T-cell (primary cell): ENCODE measurements around the gene CLDN9. TPM values are rescaled to one million over a fixed set of nuclear protein-coding genes. Genes with fewer than 3 reads are reported as not detected.

ENCODE experiments used
- ATAC-seq, 4 experiments: fragments of 200-7000 bp in 3 of 4; fragments of 150-1000 bp in 1 of 4; cut with Tn5 transposase; replicated peaks in 1 of 4; 1 replicate in 3 of 4; 2 replicates in 1 of 4; pipeline ENCODE4 v1.10.0; 2021; ENCODE audit warnings: moderate library complexity in 3 of 4, mild to moderate bottlenecking in 2 of 4, moderate number of reproducible peaks in 1 of 4
- CTCF ChIA-PET, 2 donors: fragments of 300-600 bp; sonication (Branson Sonifier 250); formaldehyde crosslinking; loops; one replicate each; lab custom pipeline; 2022; ENCODE audit warnings: antibody characterized with exemption in 2 of 2; lab: Charles Lee
- POLR2A ChIA-PET, 2 donors: fragments of 300-600 bp; sonication (Branson Sonifier 250); formaldehyde crosslinking; loops; one replicate each; lab custom pipeline; 2022; ENCODE audit warnings: antibody characterized with exemption in 2 of 2; lab: Charles Lee
- DNase-seq, 35 experiments: peaks; one replicate each; pipeline versions ENCODE4 v3.0.0 to v3.0.0-alpha.2; 2013 to 2023
- H3K27ac ChIP-seq: one replicate; pipeline ENCODE4 v1.5.1; 2013; ENCODE audit warnings: low read length
- H3K27me3 ChIP-seq, 2 experiments: replicated peaks in 1 of 2; 1 replicate in 1 of 2; 2 replicates in 1 of 2; pipeline versions ENCODE4 v1.6.1 to v1.7.0; 2013; ENCODE audit warnings: low read length in 1 of 2, mixed read lengths in 1 of 2; ENCODE audit not compliant: control insufficient read depth in 2 of 2, insufficient read depth in 2 of 2; ENCODE audit errors: extremely low read depth in 1 of 2
- H3K36me3 ChIP-seq, 2 donors: 1 replicate in 1 of 2; 2 replicates in 1 of 2; pipeline versions ENCODE4 v1.6.1 to v1.7.0; 2013; ENCODE audit warnings: low read length in 1 of 2; ENCODE audit not compliant: control insufficient read depth in 2 of 2, insufficient read depth in 1 of 2; ENCODE audit errors: extremely low read depth in 1 of 2
- H3K4me1 ChIP-seq, 2 experiments: 1 replicate in 1 of 2; 2 replicates in 1 of 2; pipeline versions ENCODE4 v1.6.1 to v1.7.0; 2013; ENCODE audit warnings: low read length in 2 of 2, mixed read lengths in 1 of 2; ENCODE audit not compliant: insufficient read depth in 2 of 2, control insufficient read depth in 1 of 2; ENCODE audit errors: extremely low read depth in 1 of 2
- H3K4me3 ChIP-seq, 2 donors: 1 replicate in 1 of 2; 2 replicates in 1 of 2; pipeline versions ENCODE4 v1.5.1 to v1.7.0; 2013; ENCODE audit warnings: mild to moderate bottlenecking in 2 of 2, low read length in 1 of 2, moderate library complexity in 1 of 2; ENCODE audit not compliant: control insufficient read depth in 1 of 2; ENCODE audit errors: extremely low read depth in 1 of 2
- H3K9me3 ChIP-seq: 2 replicates; pipeline ENCODE4 v1.7.0; 2013
- H3K27ac Mint-ChIP-seq, 2 donors: one replicate each; pipeline ENCODE4 v1.8.0; 2020 to 2021; ENCODE audit warnings: mild to moderate bottlenecking in 2 of 2, mixed read lengths in 2 of 2
- H3K27me3 Mint-ChIP-seq, 2 donors: one replicate each; pipeline ENCODE4 v1.8.0; 2021 to 2022; ENCODE audit warnings: mixed read lengths in 2 of 2
- H3K36me3 Mint-ChIP-seq: one replicate; pipeline ENCODE4 v1.8.0; 2021; ENCODE audit warnings: mixed read lengths
- H3K4me1 Mint-ChIP-seq, 3 donors: one replicate each; pipeline ENCODE4 v1.8.0; 2020 to 2022; ENCODE audit warnings: mixed read lengths in 3 of 3, mild to moderate bottlenecking in 1 of 3
- H3K4me3 Mint-ChIP-seq, 3 donors: one replicate each; pipeline ENCODE4 v1.8.0; 2020 to 2022; ENCODE audit warnings: mild to moderate bottlenecking in 3 of 3, mixed read lengths in 3 of 3, moderate library complexity in 3 of 3
- H3K9me3 Mint-ChIP-seq, 3 donors: one replicate each; pipeline ENCODE4 v1.8.0; 2020 to 2022; ENCODE audit warnings: mixed read lengths in 3 of 3
- WGBS: methylation state at CpG from one replicate; pipeline ENCODE4 v1.1.5; 2013; ENCODE audit warnings: missing lambda C conversion rate; ENCODE audit not compliant: insufficient coverage; 5-methylcytosine and 5-hydroxymethylcytosine counted together
- total RNA-seq, 35 experiments: library from RNA in 6 of 35; stranded (reverse) in 6 of 35; fragments of 120-200 nt in 1 of 35; gene quantifications; one replicate each; pipeline versions ENCODE4 v1.2.1 to v1.2.4 and lab custom pipeline; 2013 to 2026

The CLDN9 gene
- total RNA-seq, 5 donors from 2014 or later (not counting 1 experiment from before 2014, with no cell fraction given) = 0.16 TPM; not detected in 4

GRCh38 chr16:2969545-2970521 lies 42.9 kb upstream of the CLDN9 start:
- Mint-ChIP-seq H3K27ac (no peak overlapping the region), H3K4me1 (peaks cover 10 to 30% (median 14%) of the 10 kb centered on the region in 3 donors), H3K36me3 (no peaks in the 10 kb centered on the region), H3K9me3 (no peaks in the 10 kb centered on the region), H3K4me3 (peak overlapping the region; percentile 46 to 77 (median 67)), H3K27me3 (peaks cover 13 to 26% of the 10 kb centered on the region in 2 donors)
- H3K36me3 ChIP-seq = no peaks in the 10 kb centered on the region
- peak overlapping the region; percentile 54 to 77 for H3K4me3 ChIP-seq
- H3K9me3 ChIP-seq = no peaks in the 10 kb centered on the region
- H3K4me1 ChIP-seq = peaks cover 12 to 50% of the 10 kb centered on the region in 2 experiments
- DNase-seq (peak in 34 of 35 experiments; percentile 26 to 76 (median 56)), ATAC-seq (peak; percentile 28 to 64 (median 48))
- 1% methylated on average over 65 of the region's 83 CpGs for WGBS
- H3K27me3 ChIP-seq = peaks cover 4 to 55% of the 10 kb centered on the region in 2 experiments
- ChIA-PET POLR2A (interaction anchor here in 1 of 2 donors (0.7 kb wide), 1 partner anchor 33 kb away, joined by 6 read pairs; no protein-coding TSS in a partner anchor), CTCF (interaction anchor here (0.7 to 0.8 kb wide), 3 partner anchors 59 to 493 kb away, joined by 3 to 6 read pairs (median 3); no protein-coding TSS in a partner anchor)
- H3K27ac ChIP-seq = no peak overlapping the region

GRCh38 chr16:2970563-2970962 lies 42.2 kb upstream of the CLDN9 start:
- CTCF ChIA-PET = interaction anchor here in 1 of 2 donors (0.7 kb wide), 1 partner anchor 492 kb away, joined by 3 read pairs; no protein-coding TSS in a partner anchor
- ATAC-seq (no peak), DNase-seq (no peak)
- no peaks in the 10 kb centered on the region for H3K9me3 ChIP-seq
- no peak overlapping the region for H3K27ac ChIP-seq
- peaks cover 13 to 21% of the 10 kb centered on the region in 2 donors for H3K27me3 Mint-ChIP-seq
- H3K4me3 ChIP-seq = peak overlapping the region in 1 of 2 donors; percentile 32
- peaks cover 10 to 25% (median 10%) of the 10 kb centered on the region in 3 donors for H3K4me1 Mint-ChIP-seq
- peaks cover 4 to 48% of the 10 kb centered on the region in 2 experiments for H3K27me3 ChIP-seq
- H3K27ac Mint-ChIP-seq = no peak overlapping the region
- POLR2A ChIA-PET = interaction anchor here in 1 of 2 donors (0.7 kb wide), 1 partner anchor 32 kb away, joined by 6 read pairs; no protein-coding TSS in a partner anchor
- 90% methylated on average over 2 of the region's 6 CpGs for WGBS
- peaks cover 12 to 42% of the 10 kb centered on the region in 2 experiments for H3K4me1 ChIP-seq
- H3K36me3 Mint-ChIP-seq = no peaks in the 10 kb centered on the region
- H3K36me3 ChIP-seq = no peaks in the 10 kb centered on the region
- H3K9me3 Mint-ChIP-seq = no peaks in the 10 kb centered on the region
- H3K4me3 Mint-ChIP-seq = peak overlapping the region; percentile 50 to 77 (median 67)

- ChIA-PET POLR2A (interaction anchor here in 1 of 2 donors (0.5 kb wide), 1 partner anchor 600 kb away, joined by 6 read pairs; no protein-coding TSS in a partner anchor), CTCF (no interaction called here)
- peak overlapping the region in 2 of 3 donors; percentile 67 to 77 for H3K4me3 Mint-ChIP-seq
- ATAC-seq (no peak), DNase-seq (no peak)
- H3K27ac Mint-ChIP-seq = no peak overlapping the region
- H3K4me1 Mint-ChIP-seq = peaks cover 10 to 22% (median 10%) of the 10 kb centered on the region in 3 donors
- H3K4me3 ChIP-seq = no peak overlapping the region
- H3K27me3 ChIP-seq = peaks cover 4 to 40% of the 10 kb centered on the region in 2 experiments
- no peaks in the 10 kb centered on the region for H3K36me3 Mint-ChIP-seq
- H3K27ac ChIP-seq = no peak overlapping the region
- H3K36me3 ChIP-seq = no peaks in the 10 kb centered on the region
- peaks cover 13% of the 10 kb centered on the region in 2 donors for H3K27me3 Mint-ChIP-seq
- WGBS = 94% methylated on average over 32 of the region's 35 CpGs
- H3K9me3 Mint-ChIP-seq = no peaks in the 10 kb centered on the region
- peaks cover 12 to 35% of the 10 kb centered on the region in 2 experiments for H3K4me1 ChIP-seq
- H3K9me3 ChIP-seq = no peaks in the 10 kb centered on the region
Measured at GRCh38 chr16:2971134-2971984, 41.4 kb upstream of the CLDN9 start.

- Histone ChIP-seq H3K27ac (no peak overlapping the region), H3K4me3 (no peak overlapping the region), H3K36me3 (no peaks in the 10 kb centered on the region), H3K4me1 (peaks cover 9 to 30% of the 10 kb centered on the region in 2 experiments), H3K9me3 (no peaks in the 10 kb centered on the region), H3K27me3 (peaks cover 4 to 34% of the 10 kb centered on the region in 2 experiments)
- no peak overlapping the region for H3K27ac Mint-ChIP-seq
- no peaks in the 10 kb centered on the region for H3K9me3 Mint-ChIP-seq
- WGBS = 82% methylated on average over 12 of the region's 15 CpGs
- CTCF ChIA-PET = no interaction called here
- ATAC-seq (no peak), DNase-seq (no peak)
- H3K36me3 Mint-ChIP-seq = no peaks in the 10 kb centered on the region
- peak overlapping the region in 1 of 3 donors; percentile 34 for H3K4me3 Mint-ChIP-seq
- H3K27me3 Mint-ChIP-seq = peaks cover 13% of the 10 kb centered on the region in 2 donors
- POLR2A ChIA-PET = interaction anchor here in 1 of 2 donors (0.5 kb wide), 1 partner anchor 599 kb away, joined by 6 read pairs; no protein-coding TSS in a partner anchor
- peaks cover 10 to 22% (median 10%) of the 10 kb centered on the region in 3 donors for H3K4me1 Mint-ChIP-seq
Measured at GRCh38 chr16:2971985-2972784, 40.5 kb upstream of the CLDN9 start.

- Mint-ChIP-seq H3K27me3 (peaks cover 8 to 10% of the 10 kb centered on the region in 2 donors), H3K27ac (no peak overlapping the region), H3K36me3 (no peaks in the 10 kb centered on the region), H3K4me3 (no peak overlapping the region), H3K9me3 (no peaks in the 10 kb centered on the region), H3K4me1 (peaks cover 7 to 19% (median 8%) of the 10 kb centered on the region in 3 donors)
- Histone ChIP-seq H3K27me3 (peaks cover 2 to 31% of the 10 kb centered on the region in 2 experiments), H3K4me3 (no peak overlapping the region), H3K36me3 (no peaks in the 10 kb centered on the region), H3K4me1 (peaks cover 9 to 22% of the 10 kb centered on the region in 2 experiments), H3K27ac (no peak overlapping the region), H3K9me3 (no peaks in the 10 kb centered on the region)
- no peak for DNase-seq
- CTCF ChIA-PET = no interaction called here
- POLR2A ChIA-PET = no interaction called here
- WGBS = 100% methylated on average over 4 of the region's 5 CpGs
- no peak for ATAC-seq
Measured at GRCh38 chr16:2973093-2973492, 39.6 kb upstream of the CLDN9 start.
